Psoas muscle (tissue), 8 donors: ENCODE results near the gene ETV5. TPM values are rescaled to one million over a fixed set of nuclear protein-coding genes. Genes with fewer than 3 reads are reported as not detected.
A peak's percentile ranks its signal among the peaks of the same experiment; 100 is the strongest.

Source experiments
- ATAC-seq, 4 donors: fragments of 200-7000 bp; cut with Tn5 transposase; one replicate each; pipeline ENCODE4 v1.9.1; 2020; ENCODE audit warnings: moderate library complexity in 3 of 4, mild to moderate bottlenecking in 2 of 4
- DNase-seq, 2 donors: peaks; one replicate each; pipeline ENCODE4 v3.0.0-alpha.2; 2020
- H3K27ac ChIP-seq: fragments of 200-600 bp; one replicate; pipeline ENCODE4 v1.8.0; 2022
- H3K27me3 ChIP-seq, 3 donors: fragments of 200-600 bp in 1 of 3; one replicate each; pipeline versions ENCODE4 v1.6.1 to v1.8.0; 2013 to 2022; ENCODE audit warnings: low read length in 2 of 3, mild to moderate bottlenecking in 2 of 3, moderate library complexity in 1 of 3; ENCODE audit not compliant: insufficient read depth in 3 of 3
- H3K36me3 ChIP-seq, 2 donors: fragments of 200-600 bp in 1 of 2; one replicate each; pipeline versions ENCODE4 v1.6.1 to v1.8.0; 2013 to 2022; ENCODE audit warnings: low read depth in 1 of 2, mild to moderate bottlenecking in 1 of 2, moderate library complexity in 1 of 2; ENCODE audit not compliant: insufficient read depth in 1 of 2
- H3K4me1 ChIP-seq: fragments of 200-600 bp; one replicate; pipeline ENCODE4 v1.8.0; 2022
- H3K4me3 ChIP-seq: fragments of 200-600 bp; one replicate; pipeline ENCODE4 v1.8.0; 2022; ENCODE audit warnings: mild to moderate bottlenecking
- H3K9me3 ChIP-seq: fragments of 200-600 bp; one replicate; pipeline ENCODE4 v1.8.0; 2022
- CTCF ChIP-seq: fragments of 200-600 bp; IDR thresholded peaks from one replicate; pipeline ENCODE4 v1.8.0; 2022; ENCODE audit warnings: antibody characterized with exemption
- WGBS, 3 donors: extraction: QIAGEN DNeasy Blood & Tissue Kit; methylation state at CpG; one replicate each; pipeline versions ENCODE4 v1.1.6 to v1.1.7; 2013; 5-methylcytosine and 5-hydroxymethylcytosine counted together
- intact Hi-C, 2 donors: fragments of 100-400 bp; cut with DNase I; formaldehyde crosslinking; loops; one replicate each; pipeline versions ENCODE4 v1.11.0 to v1.14.2; 2022
- polyA plus RNA-seq, 3 donors: library from polyadenylated mRNA; stranded (reverse); fragments of 200-250 nt; gene quantifications; one replicate each; pipeline ENCODE4 v1.2.3, GENCODE V29; 2013
- total RNA-seq, 4 donors: library from RNA; stranded (reverse); fragmentation: NEBNext Ultra II Directional in 2 of 4; extraction: Animal tissue kit (Norgen Biotek cat#: 25700) in 2 of 4; gene quantifications; one replicate each; pipeline versions ENCODE4 v1.2.1 to v1.2.4, GENCODE V29; 2021 to 2023
- donor health status: healthy with polysubstance abuse.
- donor health status: DM: no; HTN: no; CAD: no; lungs with moderate emphysema.
- donor health status: Bipolar disorder and iron deficiency.
- donor health status: healthy.
- donor health status: DM: yes; HTN: yes; CAD: no.
- donor health status: DM: no; HTN: no; CAD: no.
- donor health status: DM: no; HTN: no; CAD: no.
- donor health status: DM: yes; HTN: yes; CAD: no.

The ETV5 gene
- total and polyA plus RNA-seq, 7 donors: 7.2 to 47.1 (median 8.0) TPM

GRCh38 chr3:186075489-186075888 lies 33.4 kb downstream of the ETV5 start:
- no peak overlapping the region for H3K27ac ChIP-seq
- H3K4me3 ChIP-seq: no peak overlapping the region
- intact Hi-C loops: no loop called here
- no peak for DNase-seq
- H3K9me3 ChIP-seq: no peaks in the 10 kb centered on the region
- WGBS, 3 donors: 76 to 82% (median 77%) methylated on average over 2 of the region's 2 CpGs
- H3K36me3 ChIP-seq: peaks cover 0 to 8% of the 10 kb centered on the region in 2 donors
- no peak for TF ChIP-seq CTCF
- ATAC-seq: no peak
- H3K4me1 ChIP-seq: no peaks in the 10 kb centered on the region
- no peaks in the 10 kb centered on the region for H3K27me3 ChIP-seq

GRCh38 chr3:186073641-186074040 lies 35.2 kb downstream of the ETV5 start:
- H3K27ac ChIP-seq: no peak overlapping the region
- peaks cover 0 to 4% of the 10 kb centered on the region in 2 donors for H3K36me3 ChIP-seq
- H3K27me3 ChIP-seq: no peaks in the 10 kb centered on the region
- TF ChIP-seq CTCF: no peak
- H3K9me3 ChIP-seq: no peaks in the 10 kb centered on the region
- ATAC-seq: no peak
- H3K4me3 ChIP-seq: no peak overlapping the region
- intact Hi-C loops: no loop called here
- H3K4me1 ChIP-seq: no peaks in the 10 kb centered on the region
- DNase-seq: no peak

GRCh38 chr3:186070996-186071395 lies 37.9 kb downstream of the ETV5 start:
- Histone ChIP-seq H3K4me1 (no peaks in the 10 kb centered on the region), H3K9me3 (no peaks in the 10 kb centered on the region), H3K27me3 (no peaks in the 10 kb centered on the region), H3K36me3 (no peaks in the 10 kb centered on the region), H3K4me3 (no peak overlapping the region), H3K27ac (no peak overlapping the region)
- 57 to 60% (median 58%) methylated on average over 9 of the region's 9 CpGs for WGBS, 3 donors
- ATAC-seq: no peak
- no peak for DNase-seq
- intact Hi-C loops: no loop called here
- TF ChIP-seq CTCF: no peak

GRCh38 chr3:186070550-186070949 lies 38.3 kb downstream of the ETV5 start:
- 52 to 71% (median 64%) methylated on average over 1 of the region's 1 CpG for WGBS, 3 donors
- no peak for DNase-seq

More at GRCh38 chr3:186070550-186070949, 38.3 kb downstream of the ETV5 start:
- intact Hi-C loops: no loop called here
- no peaks in the 10 kb centered on the region for H3K9me3 ChIP-seq
- TF ChIP-seq CTCF: no peak
- H3K4me1 ChIP-seq: no peaks in the 10 kb centered on the region
- peak in 1 of 4 donors; percentile 40 for ATAC-seq
- no peak overlapping the region for H3K27ac ChIP-seq
- peaks cover 0 to 3% of the 10 kb centered on the region in 2 donors for H3K36me3 ChIP-seq
- H3K27me3 ChIP-seq: no peaks in the 10 kb centered on the region
- no peak overlapping the region for H3K4me3 ChIP-seq
